Measurements from ENCODE around the gene CERS6. TPM values are rescaled to one million over a fixed set of nuclear protein-coding genes. Genes with fewer than 3 reads are reported as not detected.
"Not testable (repeated sequence)": the region's sequence is repeated elsewhere in the genome, so short reads cannot be mapped to it uniquely, and the experiment has no call there.

CERS6 gene
- total and polyA plus RNA-seq, 4 donors, result 4.3 to 25.8 (median 13.6) TPM

GRCh38 chr2:168790226-168790902, 334.3 kb downstream of the CERS6 start:
- H3K27me3 ChIP-seq (ENCODE audit: control insufficient read depth in 3 of 3, insufficient read depth in 3 of 3, low read length in 2 of 3), result no peaks in the 10 kb centered on the region
- ATAC-seq (ENCODE audit: insufficient read depth, low FRiP score), result no peak
- no peak overlapping the region for H3K27ac ChIP-seq (ENCODE audit: low read depth in 1 of 2, low read length in 1 of 2)
- no peak overlapping the region for H3K4me3 ChIP-seq
- no peak for DNase-seq
- H3K4me1 ChIP-seq (ENCODE audit: control insufficient read depth in 5 of 5, insufficient read depth in 5 of 5, low read length in 5 of 5), result peaks cover 0 to 3% (median 0%) of the 10 kb centered on the region in 5 donors
- 77 to 83% methylated on average over 5 of the region's 5 CpGs for WGBS, 2 donors
- no peak overlapping the region for H3K9ac ChIP-seq (ENCODE audit: insufficient read depth in 1 of 2, low read length in 2 of 2)
- no peaks in the 10 kb centered on the region for H3K36me3 ChIP-seq (ENCODE audit: control insufficient read depth in 4 of 4, insufficient read depth in 4 of 4, low read length in 4 of 4)
- TF ChIP-seq, protein P1, sequence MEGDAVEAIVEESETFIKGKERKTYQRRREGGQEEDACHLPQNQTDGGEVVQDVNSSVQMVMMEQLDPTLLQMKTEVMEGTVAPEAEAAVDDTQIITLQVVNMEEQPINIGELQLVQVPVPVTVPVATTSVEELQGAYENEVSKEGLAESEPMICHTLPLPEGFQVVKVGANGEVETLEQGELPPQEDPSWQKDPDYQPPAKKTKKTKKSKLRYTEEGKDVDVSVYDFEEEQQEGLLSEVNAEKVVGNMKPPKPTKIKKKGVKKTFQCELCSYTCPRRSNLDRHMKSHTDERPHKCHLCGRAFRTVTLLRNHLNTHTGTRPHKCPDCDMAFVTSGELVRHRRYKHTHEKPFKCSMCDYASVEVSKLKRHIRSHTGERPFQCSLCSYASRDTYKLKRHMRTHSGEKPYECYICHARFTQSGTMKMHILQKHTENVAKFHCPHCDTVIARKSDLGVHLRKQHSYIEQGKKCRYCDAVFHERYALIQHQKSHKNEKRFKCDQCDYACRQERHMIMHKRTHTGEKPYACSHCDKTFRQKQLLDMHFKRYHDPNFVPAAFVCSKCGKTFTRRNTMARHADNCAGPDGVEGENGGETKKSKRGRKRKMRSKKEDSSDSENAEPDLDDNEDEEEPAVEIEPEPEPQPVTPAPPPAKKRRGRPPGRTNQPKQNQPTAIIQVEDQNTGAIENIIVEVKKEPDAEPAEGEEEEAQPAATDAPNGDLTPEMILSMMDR (IDR thresholded peaks at IDR 0.05; ENCODE audit: control extremely low read depth, extremely low read depth), result no peak
- no peaks in the 10 kb centered on the region for H3K9me3 ChIP-seq (ENCODE audit: control insufficient read depth in 4 of 4, insufficient read depth in 3 of 4, low read length in 3 of 4)

GRCh38 chr2:168791140-168791539, 335.1 kb downstream of the CERS6 start:
- H3K27me3 ChIP-seq (ENCODE audit: control insufficient read depth in 3 of 3, insufficient read depth in 3 of 3, low read length in 2 of 3); H3K9me3 ChIP-seq (ENCODE audit: control insufficient read depth in 4 of 4, insufficient read depth in 3 of 4, low read length in 3 of 4); H3K27ac ChIP-seq (ENCODE audit: low read depth in 1 of 2, low read length in 1 of 2); ATAC-seq (ENCODE audit: insufficient read depth, low FRiP score); DNase-seq; H3K4me1 ChIP-seq (ENCODE audit: control insufficient read depth in 5 of 5, insufficient read depth in 5 of 5, low read length in 5 of 5); H3K36me3 ChIP-seq (ENCODE audit: control insufficient read depth in 4 of 4, insufficient read depth in 4 of 4, low read length in 4 of 4); H3K9ac ChIP-seq (ENCODE audit: insufficient read depth in 1 of 2, low read length in 2 of 2); H3K4me3 ChIP-seq: not testable (repeated sequence)
- WGBS, 2 donors, result 74 to 75% methylated on average over 1 to 2 of the region's 2 CpGs

DNA sequence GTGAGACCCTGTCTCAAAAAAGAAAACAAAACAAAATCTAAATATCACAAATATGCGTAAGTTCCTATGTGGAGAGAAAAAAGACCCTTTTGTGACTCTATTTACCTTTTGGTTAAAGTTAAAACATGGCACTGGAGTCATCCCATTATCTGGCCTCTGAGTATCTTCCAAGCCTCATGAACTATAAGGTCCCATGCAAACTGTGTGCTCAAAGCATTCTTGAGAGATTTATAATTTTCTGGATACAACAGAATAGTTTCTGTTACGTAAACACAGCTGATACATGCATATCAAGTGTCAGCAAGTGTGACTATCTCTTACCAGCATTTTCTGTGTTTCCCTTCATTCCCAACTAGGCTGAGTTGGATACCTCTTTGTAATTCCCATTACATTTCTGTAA, 337.5 kb downstream of the CERS6 start:
- Histone ChIP-seq H3K9ac (ENCODE audit: insufficient read depth in 1 of 2, low read length in 2 of 2) (no peak overlapping the region), H3K4me1 (ENCODE audit: control insufficient read depth in 5 of 5, insufficient read depth in 5 of 5, low read length in 5 of 5) (peaks cover 0 to 5% (median 3%) of the 10 kb centered on the region in 5 donors), H3K36me3 (ENCODE audit: control insufficient read depth in 4 of 4, insufficient read depth in 4 of 4, low read length in 4 of 4) (no peaks in the 10 kb centered on the region), H3K9me3 (ENCODE audit: control insufficient read depth in 4 of 4, insufficient read depth in 3 of 4, low read length in 3 of 4) (no peaks in the 10 kb centered on the region), H3K27me3 (ENCODE audit: control insufficient read depth in 3 of 3, insufficient read depth in 3 of 3, low read length in 2 of 3) (no peaks in the 10 kb centered on the region), H3K4me3 (no peak overlapping the region), H3K27ac (ENCODE audit: low read depth in 1 of 2, low read length in 1 of 2) (no peak overlapping the region)
- ATAC-seq (ENCODE audit: insufficient read depth, low FRiP score) (no peak), DNase-seq (no peak)
- TF ChIP-seq, protein P1 (IDR thresholded peaks at IDR 0.05; ENCODE audit: control extremely low read depth, extremely low read depth), result no peak
- WGBS, 2 donors, result 28 to 75% methylated on average over 2 of the region's 2 CpGs

DNA sequence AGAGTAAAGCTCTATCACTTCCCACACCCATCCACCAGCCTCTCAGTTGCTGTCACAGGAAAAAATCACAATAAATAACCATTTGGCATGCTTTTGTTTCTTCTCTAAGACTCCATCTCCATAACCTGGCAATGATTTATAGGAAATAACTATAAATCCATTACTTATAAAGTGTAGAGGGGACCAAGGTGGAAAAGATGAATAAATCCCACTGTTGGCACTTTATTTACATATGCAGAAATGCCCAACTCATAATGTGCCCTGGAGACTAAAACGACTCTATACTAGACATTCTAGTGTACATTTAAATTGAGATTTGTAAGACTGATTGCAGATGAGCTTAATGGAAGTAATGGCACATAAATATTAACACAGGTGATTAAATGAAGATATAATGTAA, 338.9 kb downstream of the CERS6 start:
- Histone ChIP-seq H3K9me3 (ENCODE audit: control insufficient read depth in 4 of 4, insufficient read depth in 3 of 4, low read length in 3 of 4) (no peaks in the 10 kb centered on the region), H3K27me3 (ENCODE audit: control insufficient read depth in 3 of 3, insufficient read depth in 3 of 3, low read length in 2 of 3) (no peaks in the 10 kb centered on the region), H3K36me3 (ENCODE audit: control insufficient read depth in 4 of 4, insufficient read depth in 4 of 4, low read length in 4 of 4) (no peaks in the 10 kb centered on the region), H3K4me3 (no peak overlapping the region), H3K9ac (ENCODE audit: insufficient read depth in 1 of 2, low read length in 2 of 2) (no peak overlapping the region), H3K27ac (ENCODE audit: low read depth in 1 of 2, low read length in 1 of 2) (no peak overlapping the region), H3K4me1 (ENCODE audit: control insufficient read depth in 5 of 5, insufficient read depth in 5 of 5, low read length in 5 of 5) (peaks cover 0 to 10% (median 3%) of the 10 kb centered on the region in 5 donors)
- 63 to 65% methylated on average over 1 of the region's 1 CpG for WGBS, 2 donors
- TF ChIP-seq, protein P1 (IDR thresholded peaks at IDR 0.05; ENCODE audit: control extremely low read depth, extremely low read depth), result no peak
- ATAC-seq (ENCODE audit: insufficient read depth, low FRiP score) (no peak), DNase-seq (no peak)

Data from lung (tissue), 12 donors.